Naive thymus-derived CD8-positive, alpha-beta T cell (primary cell): ENCODE measurements around the gene ZFYVE21. TPM values are rescaled to one million over a fixed set of nuclear protein-coding genes. Genes with fewer than 3 reads are reported as not detected.

Experiments
- ATAC-seq, 2 donors: fragments of 150-1000 bp; cut with Tn5 transposase in 1 of 2; sonication (Bioruptor Pico), chemical (Tn5 transposase) in 1 of 2; 1 replicate in 1 of 2; 2 replicates in 1 of 2; pipeline ENCODE4 v1.10.0; 2021; ENCODE audit warnings: mild to moderate bottlenecking in 2 of 2, moderate library complexity in 2 of 2
- POLR2A ChIA-PET: fragments of 350-600 bp; sonication (Branson Sonifier 250); formaldehyde crosslinking; loops from one replicate; lab custom pipeline; 2021; ENCODE audit warnings: antibody characterized with exemption; lab: Charles Lee
- DNase-seq, 10 donors: peaks; one replicate each; pipeline versions ENCODE4 v3.0.0 to v3.0.0-alpha.2; 2020 to 2022
- H3K27ac Mint-ChIP-seq, 10 donors: one replicate each; pipeline ENCODE4 v1.8.0; 2020 to 2022; ENCODE audit warnings: mild to moderate bottlenecking in 10 of 10, mixed read lengths in 10 of 10, moderate library complexity in 4 of 10, inconsistent platforms in 1 of 10
- H3K27me3 Mint-ChIP-seq, 5 donors: one replicate each; pipeline ENCODE4 v1.8.0; 2021 to 2022; ENCODE audit warnings: mixed read lengths in 5 of 5
- H3K36me3 Mint-ChIP-seq, 3 donors: one replicate each; pipeline ENCODE4 v1.8.0; 2020 to 2022; ENCODE audit warnings: mixed read lengths in 3 of 3, mild to moderate bottlenecking in 2 of 3, inconsistent platforms in 1 of 3
- H3K4me1 Mint-ChIP-seq, 4 donors: one replicate each; pipeline ENCODE4 v1.8.0; 2021 to 2022; ENCODE audit warnings: mixed read lengths in 4 of 4
- H3K4me3 Mint-ChIP-seq, 10 donors: one replicate each; pipeline ENCODE4 v1.8.0; 2020 to 2022; ENCODE audit warnings: mild to moderate bottlenecking in 10 of 10, mixed read lengths in 10 of 10, moderate library complexity in 6 of 10, inconsistent platforms in 1 of 10
- H3K9me3 Mint-ChIP-seq, 9 donors: one replicate each; pipeline ENCODE4 v1.8.0; 2020 to 2022; ENCODE audit warnings: mixed read lengths in 9 of 9, mild to moderate bottlenecking in 3 of 9, inconsistent platforms in 1 of 9, moderate library complexity in 1 of 9
- polyA plus RNA-seq, 3 donors: library from polyadenylated mRNA; unstranded; fragments of 300-500 nt; fragmentation: Illumina TruSeq; gene quantifications; one replicate each; pipeline ENCODE4 v1.2.3, GENCODE V29; 2021
- total RNA-seq, 8 experiments: library from RNA in 2 of 8; stranded (reverse) in 2 of 8; gene quantifications; one replicate each; pipeline ENCODE4 v1.2.3 and lab custom pipeline; 2021 to 2026

The ZFYVE21 gene
- total and polyA plus RNA-seq, 5 experiments from 2014 or later = 7.7 to 16.9 (median 8.7) TPM

DNA sequence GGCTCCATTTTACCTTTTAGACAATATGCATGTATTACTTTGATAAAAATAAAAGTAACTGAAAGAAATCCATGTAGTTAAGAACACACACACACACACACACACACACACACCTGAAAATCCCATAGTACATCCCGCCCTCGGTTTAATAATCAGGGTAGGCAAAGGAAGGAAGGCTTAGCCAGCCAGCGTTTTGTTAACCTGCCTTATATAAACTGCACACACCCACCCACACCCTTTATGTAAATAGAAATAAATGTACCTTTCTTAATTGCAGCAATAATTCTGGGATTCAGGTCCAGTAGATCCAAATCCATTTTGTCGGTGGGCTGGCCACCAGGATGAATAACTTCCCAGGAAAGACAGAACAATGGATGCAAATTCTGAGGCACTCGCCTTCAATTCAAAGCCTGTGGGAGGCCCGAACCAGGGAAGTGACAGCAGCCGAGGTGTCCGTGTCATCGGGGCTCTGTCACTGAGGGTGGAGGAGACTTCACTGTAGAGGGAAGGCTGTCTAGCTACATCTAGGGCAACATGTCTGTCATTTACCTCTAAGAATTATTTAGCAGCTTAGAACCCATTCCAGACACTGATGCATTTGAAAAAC, 4.7 kb upstream of the ZFYVE21 start:
- Mint-ChIP-seq H3K36me3 (peaks cover 0 to 5% (median 2%) of the 10 kb centered on the region in 3 donors), H3K27ac (peak overlapping the region in 4 of 10 donors; percentile 8 to 55 (median 30)), H3K4me3 (no peak overlapping the region), H3K9me3 (no peaks in the 10 kb centered on the region), H3K27me3 (no peaks in the 10 kb centered on the region), H3K4me1 (peaks cover 7 to 21% (median 15%) of the 10 kb centered on the region in 4 donors)
- POLR2A ChIA-PET = no interaction called here
- ATAC-seq (no peak), DNase-seq (no peak)

DNA sequence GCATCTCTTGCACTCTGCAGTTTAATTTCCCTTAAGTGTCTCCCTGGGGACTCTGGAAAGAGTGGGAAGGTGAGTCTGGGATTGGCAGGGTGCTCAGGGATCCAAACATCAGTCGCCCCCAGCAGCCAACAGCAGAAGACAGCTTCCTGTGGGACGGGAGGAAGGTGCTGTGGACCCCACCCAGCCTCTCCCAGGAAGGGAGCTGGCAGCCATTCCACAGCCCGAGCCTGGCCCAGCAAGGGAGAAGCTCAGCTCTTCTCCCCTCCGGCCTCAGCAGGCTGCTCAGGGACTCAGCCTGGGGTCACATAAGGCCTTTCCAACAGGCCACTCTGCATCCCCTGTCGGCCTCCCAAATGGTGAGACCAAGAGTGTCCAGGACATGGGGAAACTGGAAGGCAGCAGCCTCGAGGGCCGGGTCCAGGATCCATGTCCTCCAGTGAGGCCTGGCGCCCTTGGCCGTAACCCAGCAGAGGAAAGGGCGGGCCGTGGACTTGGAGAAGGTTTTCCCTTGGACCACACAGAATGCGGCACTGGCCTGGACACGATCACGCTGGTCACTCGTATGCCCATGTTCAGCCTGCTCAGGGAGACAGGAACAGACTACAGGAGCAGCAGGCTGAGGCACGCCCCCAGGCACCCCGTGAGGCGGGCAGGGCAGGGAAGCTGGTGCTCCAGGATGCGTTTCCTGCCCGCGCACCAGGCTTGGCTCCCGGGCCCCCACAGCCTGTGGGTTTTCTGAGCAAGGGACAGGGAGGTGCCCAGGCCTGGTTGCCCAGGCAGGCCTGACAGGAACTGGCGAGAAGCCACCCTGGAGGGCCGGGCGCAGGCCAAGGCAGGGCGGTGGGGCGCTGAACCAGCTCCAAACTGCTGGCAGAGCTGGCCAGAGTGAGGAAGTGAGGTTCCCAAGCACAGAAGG, 3.8 kb upstream of the ZFYVE21 start:
- no peak for DNase-seq
- peak overlapping the region in 3 of 10 donors; percentile 34 to 75 (median 43) for H3K27ac Mint-ChIP-seq
- POLR2A ChIA-PET = no interaction called here

DNA sequence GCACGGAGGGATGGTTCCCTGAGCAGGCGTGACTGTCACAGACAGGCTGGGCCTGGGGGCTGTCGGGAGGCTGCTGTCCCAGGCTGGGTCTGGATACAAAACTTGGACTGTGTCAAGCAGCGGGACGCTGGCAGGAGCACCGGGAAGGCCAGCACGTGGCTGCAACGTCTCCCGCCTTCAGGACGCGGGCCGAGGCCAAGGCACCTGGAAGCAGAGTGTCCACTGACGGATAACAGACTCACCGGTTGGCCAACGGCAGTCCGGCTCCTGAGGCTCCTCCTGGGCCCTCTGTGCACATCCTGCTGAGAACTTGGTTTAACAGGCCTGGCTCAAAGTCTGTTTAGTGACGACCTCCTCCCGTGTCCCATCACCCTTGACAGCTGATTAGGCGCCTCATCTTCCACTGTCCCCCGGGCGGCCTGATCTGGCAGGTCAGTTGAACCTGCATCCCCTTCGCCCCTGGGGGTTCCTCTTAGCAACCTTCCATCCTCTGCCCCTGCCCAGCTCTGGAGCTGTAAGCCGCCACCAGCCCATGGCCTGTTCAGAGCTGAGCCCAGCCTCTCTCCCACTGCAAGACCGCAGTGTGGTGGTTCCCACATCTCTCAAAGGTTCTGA, 2.9 kb upstream of the ZFYVE21 start:
- H3K36me3 Mint-ChIP-seq = peaks cover 0 to 5% (median 2%) of the 10 kb centered on the region in 3 donors
- POLR2A ChIA-PET = interaction anchor here (1.0 kb wide), 1 partner anchor 11 kb away, joined by 3 read pairs; no protein-coding TSS in a partner anchor
- peak overlapping the region in 4 of 10 donors; percentile 8 to 85 (median 76) for H3K27ac Mint-ChIP-seq
- no peaks in the 10 kb centered on the region for H3K9me3 Mint-ChIP-seq
- H3K4me3 Mint-ChIP-seq = peak overlapping the region in 4 of 10 donors; percentile 12 to 33 (median 19)
- H3K27me3 Mint-ChIP-seq = no peaks in the 10 kb centered on the region
- no peak for ATAC-seq
- H3K4me1 Mint-ChIP-seq = peaks cover 11 to 32% (median 29%) of the 10 kb centered on the region in 4 donors
- no peak for DNase-seq

More for the DNA sequence above, 3.8 kb upstream of the ZFYVE21 start:
- H3K4me3 Mint-ChIP-seq = peak overlapping the region in 3 of 10 donors; percentile 8 to 73 (median 33)
- no peak for ATAC-seq
- no peaks in the 10 kb centered on the region for H3K9me3 Mint-ChIP-seq
- peaks cover 7 to 23% (median 19%) of the 10 kb centered on the region in 4 donors for H3K4me1 Mint-ChIP-seq
- no peaks in the 10 kb centered on the region for H3K27me3 Mint-ChIP-seq
- H3K36me3 Mint-ChIP-seq = peaks cover 0 to 5% (median 2%) of the 10 kb centered on the region in 3 donors

DNA sequence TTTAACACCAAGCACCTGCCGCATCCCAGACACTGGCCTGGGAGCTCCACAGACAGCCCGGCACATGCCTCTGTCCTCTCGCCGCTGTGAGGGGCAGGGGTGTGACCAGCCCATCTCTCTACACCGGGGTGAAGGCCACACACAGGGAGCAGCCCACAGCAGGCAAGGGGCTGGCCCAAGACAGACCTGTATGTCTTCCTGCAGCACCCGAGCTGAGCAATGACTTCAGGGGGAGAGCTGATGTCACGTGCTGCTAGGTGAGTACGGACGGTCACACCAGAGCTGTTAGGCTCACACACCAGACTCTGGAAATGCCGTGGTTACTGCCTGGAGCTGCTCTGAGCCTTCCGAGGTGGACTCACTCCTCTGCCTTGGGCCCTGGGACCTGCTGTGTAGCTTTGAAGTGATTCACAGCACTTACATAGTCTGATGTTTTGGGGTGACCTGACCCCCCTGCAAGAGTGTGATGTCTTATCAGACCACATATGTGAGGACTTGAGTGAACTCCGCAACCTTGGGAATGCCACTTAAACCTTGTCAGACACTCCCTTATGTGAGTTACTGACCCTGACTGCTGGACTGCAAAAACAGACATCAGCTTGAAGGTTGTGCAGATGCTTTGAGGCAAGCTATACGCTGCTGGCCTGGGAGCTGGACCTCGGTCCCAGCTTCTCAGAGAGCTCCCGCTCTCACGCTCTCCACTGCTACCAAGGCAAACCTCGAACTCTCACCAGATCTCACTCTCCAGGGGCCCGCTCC, 2.1 kb upstream of the ZFYVE21 start:
- POLR2A ChIA-PET = interaction anchor here (0.5 to 1.0 kb wide), 2 partner anchors 11 to 201 kb away, joined by 3 to 10 read pairs; no protein-coding TSS in a partner anchor
- H3K36me3 Mint-ChIP-seq = peaks cover 0 to 3% (median 2%) of the 10 kb centered on the region in 3 donors
- no peaks in the 10 kb centered on the region for H3K9me3 Mint-ChIP-seq
- ATAC-seq (no peak), DNase-seq (no peak)
- peak overlapping the region in 9 of 10 donors; percentile 22 to 78 (median 71) for H3K4me3 Mint-ChIP-seq
- peaks cover 14 to 39% (median 36%) of the 10 kb centered on the region in 4 donors for H3K4me1 Mint-ChIP-seq
- peak overlapping the region in 6 of 10 donors; percentile 10 to 85 (median 19) for H3K27ac Mint-ChIP-seq
- no peaks in the 10 kb centered on the region for H3K27me3 Mint-ChIP-seq

DNA sequence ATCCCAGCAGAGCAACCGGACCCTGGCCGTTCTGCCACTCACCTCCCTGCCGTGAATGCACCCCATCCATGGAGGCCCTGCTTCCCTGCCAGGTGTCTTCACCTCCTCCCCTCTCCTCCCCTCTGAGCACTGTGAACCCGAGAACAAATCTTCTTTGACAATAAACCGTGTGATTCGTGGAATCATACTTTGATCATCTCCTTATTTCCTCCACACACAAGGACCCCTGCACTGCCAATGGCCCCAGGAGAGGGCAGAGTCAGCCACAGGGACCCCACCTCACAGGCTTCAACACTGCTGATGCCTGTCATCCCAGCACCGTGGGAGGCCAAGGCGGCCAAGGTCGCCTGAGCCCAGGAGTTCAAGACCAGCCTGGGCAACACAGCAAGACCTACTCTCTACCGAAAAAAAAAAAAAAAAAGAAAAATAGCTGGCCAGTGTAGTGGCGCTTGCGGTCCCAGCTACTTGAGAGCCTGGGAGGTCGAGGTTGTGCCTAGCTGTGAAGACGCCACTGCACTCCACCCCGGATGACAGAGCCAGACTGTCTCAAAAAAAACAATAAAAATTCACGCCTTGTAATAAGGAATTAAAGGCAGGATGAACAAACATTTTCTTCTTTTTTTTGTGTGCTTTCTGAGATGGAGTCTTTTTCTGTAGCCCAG, 1.4 kb upstream of the ZFYVE21 start:
- no peak for DNase-seq
- no peaks in the 10 kb centered on the region for H3K9me3 Mint-ChIP-seq
- H3K27ac Mint-ChIP-seq = peak overlapping the region in 3 of 10 donors; percentile 10 to 68 (median 40)
- H3K27me3 Mint-ChIP-seq = no peaks in the 10 kb centered on the region
- POLR2A ChIA-PET = interaction anchor here (0.6 to 1.0 kb wide), 2 partner anchors 12 to 18 kb away, joined by 3 read pairs; no protein-coding TSS in a partner anchor
- ATAC-seq = no peak
- peaks cover 0 to 2% (median 0%) of the 10 kb centered on the region in 3 donors for H3K36me3 Mint-ChIP-seq
- H3K4me1 Mint-ChIP-seq = peaks cover 17 to 45% (median 41%) of the 10 kb centered on the region in 4 donors
- H3K4me3 Mint-ChIP-seq = peak overlapping the region; percentile 55 to 99 (median 72)

DNA sequence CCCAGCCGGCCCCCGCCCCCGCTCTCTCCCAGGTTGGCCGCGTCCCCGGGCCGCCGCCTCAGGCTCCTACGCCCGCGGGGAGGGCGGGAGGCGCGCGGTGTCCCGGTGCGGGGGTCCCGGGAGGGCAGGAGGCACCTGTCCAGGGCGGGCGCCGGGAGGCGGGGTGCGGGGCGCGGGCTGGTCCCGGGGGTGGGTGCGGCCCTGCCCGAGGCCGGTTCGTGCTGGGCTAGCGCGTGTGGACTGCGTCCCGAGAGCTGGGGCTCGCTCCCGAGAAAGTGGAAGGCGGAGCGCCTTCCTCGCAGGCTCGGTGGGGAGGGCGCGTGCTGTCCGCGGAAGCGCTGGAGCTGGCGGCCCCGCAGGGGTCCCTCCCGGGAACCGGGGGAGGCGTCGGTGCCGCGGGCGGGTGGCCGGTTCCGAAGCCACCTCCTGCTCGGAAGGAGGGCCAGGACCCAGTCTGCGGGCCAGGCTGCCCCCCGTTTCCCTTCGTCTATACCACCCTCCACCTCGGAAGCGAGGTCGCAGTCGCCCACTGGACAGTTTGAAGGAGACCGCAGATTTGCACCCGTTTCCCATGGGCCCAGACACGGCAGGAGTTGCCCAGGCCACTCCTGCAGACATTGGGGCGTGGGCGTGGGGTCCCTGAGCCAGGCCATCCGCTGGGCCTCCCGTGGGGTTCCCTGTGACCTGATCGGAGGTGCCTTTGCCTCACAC, 636 bp downstream of the ZFYVE21 start:
- H3K4me3 Mint-ChIP-seq = peak overlapping the region; percentile 69 to 99 (median 82)
- peaks cover 0 to 2% (median 0%) of the 10 kb centered on the region in 3 donors for H3K36me3 Mint-ChIP-seq
- H3K27me3 Mint-ChIP-seq = no peaks in the 10 kb centered on the region
- H3K27ac Mint-ChIP-seq = peak overlapping the region in 3 of 10 donors; percentile 38 to 83 (median 48)
- DNase-seq = peak in 3 of 10 donors; percentile 19 to 62 (median 24)
- H3K9me3 Mint-ChIP-seq = no peaks in the 10 kb centered on the region
- H3K4me1 Mint-ChIP-seq = peaks cover 19 to 55% (median 53%) of the 10 kb centered on the region in 4 donors
- peak in 1 of 2 donors; percentile 5 for ATAC-seq
- POLR2A ChIA-PET = interaction anchor here (0.5 to 1.9 kb wide), 7 partner anchors 10 to 253 kb away, joined by 3 to 6 read pairs (median 5); partner anchors contain the start of gene KLC1

DNA sequence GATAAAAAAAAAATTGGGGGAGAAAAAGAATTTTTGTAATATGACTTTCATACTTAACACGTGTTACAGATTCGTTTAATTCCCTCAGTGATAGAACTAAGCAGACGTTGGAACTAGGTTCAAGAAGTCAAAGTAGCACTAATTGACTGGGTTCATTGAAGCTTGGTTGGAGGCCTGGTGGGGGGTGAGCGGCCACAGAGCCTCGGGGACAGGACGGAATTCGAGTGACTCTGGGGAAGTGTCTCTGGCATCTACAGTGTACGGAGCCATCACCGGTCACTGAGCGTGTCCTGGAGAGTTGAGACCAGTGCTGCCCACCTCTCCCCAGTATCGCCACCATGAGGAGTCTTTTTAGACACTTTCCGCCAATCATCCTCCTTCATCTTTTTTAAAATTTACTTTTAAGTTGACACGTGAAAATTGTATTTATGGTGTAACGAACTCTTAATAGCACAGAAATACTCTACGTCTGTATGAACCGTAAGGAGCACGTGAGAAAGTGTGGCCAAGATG, 1.3 kb downstream of the ZFYVE21 start:
- ATAC-seq = no peak

DNA sequence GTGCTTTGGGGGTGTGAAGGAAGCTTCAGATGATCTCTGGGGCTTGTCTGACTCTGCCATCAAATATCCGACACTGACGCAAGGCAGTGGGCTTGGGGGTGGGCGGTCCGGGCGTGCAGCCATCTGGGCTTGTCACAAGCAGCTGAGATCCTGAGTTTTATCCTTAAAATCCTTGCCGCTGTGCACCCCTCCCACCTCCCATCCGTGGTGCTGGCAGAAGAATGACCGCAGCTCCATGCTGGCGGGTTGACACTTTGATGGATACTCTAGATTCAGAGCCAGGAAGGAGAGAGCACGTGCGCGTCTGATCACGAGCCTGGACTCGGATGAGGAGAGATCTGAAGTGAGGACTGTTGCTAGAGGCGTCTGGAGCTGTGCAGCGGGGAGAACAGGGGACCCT, 3.0 kb downstream of the ZFYVE21 start:
- H3K4me3 Mint-ChIP-seq = peak overlapping the region in 3 of 10 donors; percentile 20 to 86 (median 32)
- peaks cover 17 to 48% (median 47%) of the 10 kb centered on the region in 4 donors for H3K4me1 Mint-ChIP-seq
- H3K27ac Mint-ChIP-seq = peak overlapping the region in 2 of 10 donors; percentile 19 to 35
- no peaks in the 10 kb centered on the region for H3K27me3 Mint-ChIP-seq
- POLR2A ChIA-PET = interaction anchor here (0.7 kb wide), 1 partner anchor 22 kb away, joined by 7 read pairs; no protein-coding TSS in a partner anchor
- DNase-seq = no peak
- H3K36me3 Mint-ChIP-seq = peaks cover 0 to 2% (median 0%) of the 10 kb centered on the region in 3 donors
- H3K9me3 Mint-ChIP-seq = no peaks in the 10 kb centered on the region
- ATAC-seq = no peak

More for the DNA sequence above, 1.3 kb downstream of the ZFYVE21 start:
- Mint-ChIP-seq H3K36me3 (peaks cover 0 to 2% (median 0%) of the 10 kb centered on the region in 3 donors), H3K4me1 (peaks cover 17 to 55% (median 53%) of the 10 kb centered on the region in 4 donors), H3K4me3 (peak overlapping the region; percentile 69 to 99 (median 82)), H3K27ac (peak overlapping the region in 6 of 10 donors; percentile 37 to 79 (median 46)), H3K9me3 (no peaks in the 10 kb centered on the region), H3K27me3 (no peaks in the 10 kb centered on the region)
- DNase-seq = peak in 1 of 10 donors; percentile 35
- POLR2A ChIA-PET = interaction anchor here (1.9 kb wide), 1 partner anchor 88 kb away, joined by 6 read pairs; the partner anchor contains the start of gene KLC1

DNA sequence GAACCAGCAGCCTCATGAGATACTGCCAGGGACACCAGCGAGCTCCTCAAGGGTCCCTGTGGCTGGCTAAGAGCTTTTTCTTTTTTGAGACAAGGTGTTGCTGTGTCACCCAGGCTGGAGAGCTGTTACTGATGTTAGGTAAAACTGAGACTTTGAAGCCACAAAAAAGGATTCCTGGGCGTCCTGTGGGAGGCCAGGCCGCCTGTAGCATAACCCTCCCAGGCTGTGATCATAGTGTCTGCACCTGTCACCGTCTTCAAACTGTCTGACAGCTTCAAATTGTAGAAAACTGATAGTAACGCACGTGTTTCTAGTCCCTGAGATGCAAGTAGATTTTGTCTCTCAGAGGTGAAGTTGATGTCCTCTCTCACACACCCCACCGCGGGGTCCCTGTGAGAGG, 4.1 kb downstream of the ZFYVE21 start:
- ATAC-seq = no peak
- POLR2A ChIA-PET = no interaction called here
- Mint-ChIP-seq H3K9me3 (no peaks in the 10 kb centered on the region), H3K4me1 (peaks cover 14 to 47% (median 39%) of the 10 kb centered on the region in 4 donors), H3K36me3 (peaks cover 0 to 2% (median 0%) of the 10 kb centered on the region in 3 donors), H3K27me3 (no peaks in the 10 kb centered on the region), H3K27ac (peak overlapping the region in 4 of 10 donors; percentile 47 to 77 (median 73)), H3K4me3 (peak overlapping the region in 3 of 10 donors; percentile 2 to 37 (median 29))
- DNase-seq = no peak
